HG03045 (cell line): Measurements from ENCODE around the gene ZNRF2.
A peak's percentile ranks its signal among the peaks of the same experiment; 100 is the strongest.
"Not testable (repeated sequence)": the region's sequence is repeated elsewhere in the genome, so short reads cannot be mapped to it uniquely, and the experiment has no call there.

Source experiments
- ATAC-seq: cut with Tn5 transposase; IDR thresholded peaks from one replicate; pipeline ENCODE4 v1.9.1; 2021; ENCODE audit warnings: mild to moderate bottlenecking, moderate library complexity; ENCODE audit not compliant: unreplicated experiment

Gene ZNRF2

DNA sequence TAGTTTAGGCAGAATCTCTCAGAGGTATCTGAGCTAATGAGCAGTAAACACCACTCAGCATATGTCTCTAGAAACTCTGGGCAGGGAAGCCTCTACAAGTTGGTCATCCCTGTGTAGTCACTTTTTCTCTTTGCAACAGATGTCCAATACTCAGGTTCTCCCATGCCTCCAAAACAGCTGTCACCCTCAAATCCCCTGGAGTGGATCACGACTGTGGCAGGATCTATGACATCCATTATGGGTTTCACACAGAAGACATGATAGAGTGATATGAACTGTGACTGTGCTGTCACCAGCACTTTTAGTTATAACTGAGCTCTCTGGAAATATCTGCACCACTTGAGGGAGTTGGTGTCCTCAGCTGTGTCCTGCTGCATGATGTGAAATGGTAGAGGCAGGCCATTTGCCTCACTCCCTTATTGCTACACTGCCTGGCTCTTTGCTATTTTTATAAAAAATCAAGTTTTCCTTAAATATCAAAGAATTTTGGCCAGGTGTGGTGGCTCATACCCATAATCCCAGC is 24.1 kb upstream of the ZNRF2 start:
- ATAC-seq: no peak

DNA sequence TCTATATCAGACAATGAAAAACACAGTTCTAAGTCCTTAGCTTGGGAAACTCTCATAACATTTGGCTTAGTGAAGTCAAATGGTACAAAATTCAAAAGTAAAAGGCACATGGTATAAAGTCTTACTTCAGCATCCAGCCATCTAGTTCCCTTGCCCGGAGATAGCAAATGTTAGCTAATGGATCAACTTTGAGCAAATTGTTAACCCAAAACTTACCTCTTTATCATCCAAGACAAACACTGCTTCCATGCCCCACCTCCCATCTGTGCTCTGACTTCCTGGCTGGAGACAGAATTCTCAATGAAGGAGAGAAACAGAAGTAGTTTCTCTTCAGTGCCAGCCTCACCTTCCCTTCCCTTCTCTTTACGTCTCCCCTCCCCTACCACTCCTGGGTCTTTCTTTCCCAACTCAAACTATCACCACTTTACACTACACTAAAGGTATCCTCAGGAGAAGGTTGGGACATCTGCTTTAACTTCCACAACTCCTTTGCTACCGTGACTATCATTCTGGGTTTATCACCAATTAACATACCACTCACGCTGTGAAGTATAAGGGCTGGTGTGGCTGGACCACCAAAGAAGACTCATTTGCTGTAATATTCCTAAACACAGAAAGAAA is 21.2 kb upstream of the ZNRF2 start:
- no peak for ATAC-seq

- no peak for ATAC-seq
Measured at GRCh38 chr7:30264052-30264451, 20.3 kb upstream of the ZNRF2 start.

DNA sequence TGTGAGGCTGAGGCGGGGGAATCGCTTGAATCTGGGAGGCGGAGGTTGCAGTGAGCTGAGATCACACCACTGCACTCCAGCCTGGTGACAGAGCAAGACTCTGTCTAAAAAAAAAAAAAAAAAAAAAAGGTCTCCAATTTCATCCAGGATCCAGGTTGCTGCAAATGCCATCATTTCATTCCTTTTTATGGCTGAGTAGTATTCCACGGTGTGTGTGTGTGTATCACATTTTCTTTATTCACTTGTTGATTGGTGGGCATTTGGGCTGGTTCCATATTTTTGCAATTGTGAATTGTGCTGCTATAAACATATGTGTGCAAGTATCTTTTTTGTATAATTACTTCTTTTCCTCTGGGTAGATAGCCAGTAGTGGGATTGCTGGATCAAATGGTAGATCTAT is 19.2 kb upstream of the ZNRF2 start:
- ATAC-seq: not testable (repeated sequence)

DNA sequence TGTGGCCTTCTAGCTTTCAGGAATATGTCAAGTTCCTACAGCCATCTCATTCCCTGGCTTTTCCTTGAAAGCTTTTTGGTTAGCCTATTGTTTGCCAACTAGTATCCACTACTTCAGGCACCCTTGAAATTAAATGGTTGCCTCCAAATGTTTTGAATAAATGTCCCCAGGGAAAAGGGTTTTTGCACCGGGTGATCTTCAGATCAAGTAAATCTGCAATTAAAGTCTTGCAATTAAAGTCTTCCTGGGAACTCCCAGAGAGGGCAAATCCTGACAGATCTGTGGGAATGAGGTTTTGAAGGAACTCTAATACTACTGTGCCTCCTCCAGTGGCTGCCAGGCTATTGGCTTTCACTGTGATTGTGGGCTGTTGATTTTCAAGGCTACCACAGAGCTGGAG is 17.7 kb upstream of the ZNRF2 start:
- ATAC-seq: no peak

GRCh38 chr7:30268586-30268985 is 15.8 kb upstream of the ZNRF2 start:
- no peak for ATAC-seq

DNA sequence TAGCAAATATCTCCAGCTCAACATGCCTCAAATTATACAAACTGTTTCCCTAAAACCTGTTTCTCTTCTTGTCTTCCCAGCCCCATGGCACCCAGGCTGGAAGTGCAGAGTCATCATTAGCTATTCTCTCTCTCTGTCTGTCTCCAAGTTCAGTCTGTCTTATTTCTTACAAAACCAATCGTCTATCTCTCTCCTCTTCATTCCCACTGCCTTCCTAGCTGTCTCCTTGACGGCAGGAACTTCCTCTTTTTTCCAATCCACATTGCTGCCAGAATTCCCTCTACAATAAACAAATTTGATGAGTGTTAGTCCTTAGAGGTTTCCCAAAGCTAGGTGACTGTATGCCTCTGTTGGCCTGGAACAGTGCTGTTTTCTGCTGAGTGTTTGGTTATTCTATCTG is 14.9 kb upstream of the ZNRF2 start:
- ATAC-seq: no peak

DNA sequence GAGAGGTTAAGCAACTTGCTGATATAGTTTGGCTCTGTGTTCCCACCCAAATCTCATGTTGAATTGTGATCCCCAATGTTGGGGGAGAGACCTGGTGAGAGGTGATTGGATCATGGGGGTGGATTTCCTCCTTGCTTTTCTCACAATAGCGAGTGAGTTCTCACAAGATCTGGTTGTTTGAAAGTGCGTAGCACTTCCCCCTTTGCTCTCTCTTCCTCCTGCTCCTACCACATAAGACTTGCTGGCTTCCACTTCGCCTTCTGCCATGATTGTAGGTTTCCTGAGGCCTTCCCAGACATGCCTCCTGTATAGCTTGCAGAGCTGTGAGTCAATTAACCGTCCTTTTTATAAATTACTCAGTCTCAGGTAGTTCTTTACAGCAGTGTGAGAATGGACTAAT is 13.5 kb upstream of the ZNRF2 start:
- no peak for ATAC-seq

GRCh38 chr7:30272126-30272525 is 12.3 kb upstream of the ZNRF2 start:
- no peak for ATAC-seq

- ATAC-seq: no peak
Measured at GRCh38 chr7:30273552-30273951, 10.8 kb upstream of the ZNRF2 start.

DNA sequence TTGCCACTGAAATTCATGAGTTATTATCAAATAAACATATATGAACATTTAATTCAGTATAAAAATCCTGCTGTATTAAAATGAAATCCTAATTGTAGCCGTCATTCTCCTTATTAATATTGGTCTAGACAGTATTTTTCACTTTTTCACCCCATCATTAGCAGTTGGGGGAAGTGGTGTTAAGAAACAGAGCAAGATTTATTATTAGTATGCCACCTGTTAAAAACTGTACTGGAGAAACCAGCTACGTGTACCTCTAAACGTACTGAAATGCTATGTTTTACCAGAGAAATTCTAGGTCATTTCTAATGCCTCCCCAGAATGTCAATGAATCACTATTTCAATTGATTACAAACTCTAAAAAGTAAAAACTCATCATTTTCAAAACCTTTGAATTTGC is 9.8 kb upstream of the ZNRF2 start:
- no peak for ATAC-seq

DNA sequence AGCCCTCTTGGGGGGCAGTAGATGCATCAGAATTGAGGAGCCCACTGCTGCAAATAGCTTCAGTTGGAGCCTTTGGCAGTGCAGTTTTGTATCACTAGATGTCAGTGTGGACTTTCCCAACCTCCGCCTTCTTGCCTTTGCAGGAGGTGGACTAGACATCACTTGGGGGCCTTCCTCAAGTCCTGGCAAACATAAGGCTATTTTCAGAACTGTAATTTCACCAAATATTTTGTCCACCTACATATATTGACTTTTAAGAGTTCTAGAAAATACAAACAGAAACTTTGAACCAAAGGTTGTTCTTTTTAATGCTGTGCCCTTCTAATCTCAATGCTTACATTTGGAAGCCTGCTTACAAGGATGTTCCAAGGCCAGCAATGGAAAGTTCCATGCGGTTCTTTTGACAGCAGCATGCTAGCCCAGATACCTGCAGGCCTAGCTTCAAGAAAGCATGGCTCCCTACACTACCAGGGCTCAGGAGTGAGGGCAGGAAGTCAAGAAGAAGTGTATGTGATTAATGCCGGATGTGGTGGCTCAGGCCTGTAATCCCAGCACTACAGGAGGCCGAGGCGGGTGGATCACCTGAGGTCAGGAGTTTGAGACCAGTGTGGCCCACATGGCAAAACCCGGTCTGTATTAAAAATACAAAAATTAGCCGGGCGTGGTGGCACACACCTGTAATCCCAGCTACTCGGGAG is 8.0 kb upstream of the ZNRF2 start:
- ATAC-seq: no peak

GRCh38 chr7:30278376-30278775 is 6.0 kb upstream of the ZNRF2 start:
- ATAC-seq: no peak

DNA sequence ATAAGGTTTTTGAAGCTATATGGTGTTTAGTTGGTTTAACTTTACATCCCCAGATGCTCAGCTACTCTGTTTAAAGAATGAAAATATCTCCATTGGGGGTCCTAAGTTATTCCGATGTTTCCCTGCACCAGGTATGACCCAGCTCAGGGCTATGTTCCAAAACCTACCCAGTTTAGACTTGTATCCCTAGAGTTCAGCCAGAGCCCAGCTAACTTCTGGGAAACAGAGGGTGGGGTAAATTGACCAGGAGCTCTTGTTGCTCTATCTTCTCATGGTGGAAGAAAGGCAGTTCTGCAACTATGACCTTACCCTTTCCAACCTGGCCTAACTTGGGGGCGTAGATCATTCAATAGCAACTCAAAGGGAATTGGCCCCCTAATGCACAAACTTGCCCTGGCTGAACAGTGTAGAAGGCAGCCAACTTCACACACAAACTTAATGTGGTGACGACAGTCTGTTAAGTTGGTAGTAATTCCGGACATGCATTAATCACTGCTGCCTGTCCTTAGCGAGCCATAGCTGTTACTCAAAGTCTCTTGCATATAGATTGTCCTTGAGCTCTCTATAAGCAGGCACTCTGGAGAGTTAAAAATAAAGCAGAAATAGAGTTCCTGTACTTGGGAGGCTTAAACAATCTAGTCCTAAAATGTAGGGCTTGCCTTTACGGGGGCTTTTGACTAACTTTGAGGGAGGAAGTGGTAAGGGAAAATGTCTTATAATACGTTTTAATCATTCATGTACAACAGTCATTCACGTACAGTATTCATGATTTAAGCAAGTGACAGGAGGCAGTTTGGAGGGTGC is 5.3 kb upstream of the ZNRF2 start:
- no peak for ATAC-seq

DNA sequence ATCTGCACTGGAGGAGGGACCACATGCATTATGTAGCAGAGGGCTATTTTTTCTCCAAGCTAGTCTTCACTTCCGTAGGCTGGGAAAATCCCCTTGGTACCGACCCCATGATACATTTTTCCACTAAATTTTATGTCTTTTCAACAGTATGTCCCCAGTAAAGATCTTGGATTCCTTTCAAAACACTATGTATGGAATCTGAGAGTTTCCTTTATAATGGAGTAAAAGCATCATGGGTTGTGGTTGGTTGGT is 4.8 kb upstream of the ZNRF2 start:
- no peak for ATAC-seq

GRCh38 chr7:30280631-30281030 is 3.8 kb upstream of the ZNRF2 start:
- no peak for ATAC-seq

DNA sequence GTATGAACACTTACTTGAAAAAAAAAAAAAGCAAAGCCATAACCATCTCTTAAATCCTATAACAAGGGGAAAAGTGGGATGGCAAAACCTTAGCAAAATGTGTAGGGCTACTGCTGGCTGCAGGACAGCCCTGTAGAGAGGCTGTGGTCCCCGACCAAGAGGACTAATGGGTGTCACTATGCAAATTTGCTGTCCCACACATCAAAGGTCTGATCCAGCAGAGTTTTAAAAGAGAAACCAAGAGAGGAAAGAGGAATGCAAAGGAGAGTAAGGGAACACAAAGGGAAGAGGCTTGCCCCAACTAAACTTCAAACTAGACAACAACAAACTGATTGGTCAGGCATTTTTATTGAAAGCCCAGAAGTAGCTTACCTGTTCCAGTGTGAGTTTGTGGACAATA is 3.1 kb upstream of the ZNRF2 start:
- ATAC-seq: no peak

DNA sequence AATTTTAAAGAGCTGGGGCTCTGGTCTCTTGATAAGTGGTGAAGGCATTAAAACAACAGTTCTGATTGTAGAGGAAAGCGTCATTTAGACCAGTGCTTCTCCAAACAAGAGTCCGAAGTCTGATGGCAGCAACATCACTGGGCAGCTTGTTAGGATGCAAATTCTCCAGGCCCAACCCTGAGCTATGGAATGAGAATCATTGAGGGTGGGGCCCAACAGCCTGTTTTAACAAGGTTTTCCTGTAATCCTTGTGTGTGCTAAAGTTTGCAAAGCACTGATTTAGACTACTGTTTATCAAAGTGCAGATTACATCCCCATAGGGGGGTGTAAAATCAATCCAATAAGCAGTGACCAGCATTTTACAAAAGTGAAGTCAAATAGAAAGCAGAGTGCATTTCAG is 2.6 kb upstream of the ZNRF2 start:
- no peak for ATAC-seq

DNA sequence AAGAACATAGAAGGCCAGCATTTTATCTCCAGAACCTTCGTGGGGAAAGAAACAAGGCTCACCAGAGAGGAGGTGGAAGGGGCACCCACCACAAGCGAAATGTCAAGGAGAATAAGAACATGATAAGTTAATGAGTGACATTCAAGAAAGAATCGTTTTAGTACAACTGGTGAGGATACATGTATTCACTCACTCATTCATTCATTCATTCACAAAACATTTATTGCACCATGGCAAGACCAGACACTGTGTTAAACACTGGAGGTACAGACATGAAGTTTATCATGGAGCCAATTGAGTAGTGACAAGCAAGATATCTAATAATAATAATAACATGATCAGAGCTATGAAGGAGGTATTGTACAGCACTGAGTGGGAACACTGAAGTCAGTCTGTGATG is 1.7 kb upstream of the ZNRF2 start:
- no peak for ATAC-seq

DNA sequence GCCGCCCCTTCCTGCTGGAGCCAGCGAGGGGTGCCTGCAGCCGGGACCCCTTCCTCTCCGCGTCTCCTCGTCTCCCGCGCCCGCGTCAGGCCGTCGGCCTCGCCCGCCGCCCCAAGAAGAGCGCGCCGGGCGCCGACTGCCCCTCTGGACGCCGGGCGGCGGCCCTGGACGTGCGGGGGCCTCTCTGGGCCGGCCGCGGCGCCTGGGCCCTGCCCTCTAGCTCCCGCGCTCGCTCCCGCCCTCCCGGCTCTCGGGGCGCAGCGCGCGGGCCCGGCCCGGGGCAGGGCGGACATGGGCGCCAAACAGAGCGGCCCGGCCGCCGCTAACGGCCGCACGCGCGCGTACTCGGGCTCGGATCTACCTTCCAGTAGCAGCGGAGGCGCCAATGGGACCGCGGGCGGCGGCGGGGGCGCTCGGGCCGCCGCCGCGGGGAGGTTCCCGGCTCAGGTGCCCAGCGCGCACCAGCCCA is 704 bp downstream of the ZNRF2 start:
- ATAC-seq: peak; percentile 21

GRCh38 chr7:30285536-30286284 is 1.3 kb downstream of the ZNRF2 start:
- ATAC-seq: peak; percentile 2
